Limb (tissue), 2 donors: Measurements from ENCODE around the gene SRCIN1.

Source experiments
- DNase-seq, 2 donors: peaks; one replicate each; pipeline ENCODE4 v3.0.0-alpha.2; 2016; ENCODE audit errors: extremely low spot score in 2 of 2

Gene SRCIN1

GRCh38 chr17:38600906-38601305 lies 4.8 kb downstream of the SRCIN1 start:
- DNase-seq = no peak

GRCh38 chr17:38600416-38600815 lies 5.3 kb downstream of the SRCIN1 start:
- no peak for DNase-seq

- DNase-seq = no peak
Measured at GRCh38 chr17:38599398-38599856, 6.3 kb downstream of the SRCIN1 start.

- no peak for DNase-seq
Measured at GRCh38 chr17:38598995-38599394, 6.8 kb downstream of the SRCIN1 start.

- no peak for DNase-seq
Measured at GRCh38 chr17:38598536-38598935, 7.2 kb downstream of the SRCIN1 start.

GRCh38 chr17:38597375-38597774 lies 8.4 kb downstream of the SRCIN1 start:
- no peak for DNase-seq

- no peak for DNase-seq
Measured at GRCh38 chr17:38596651-38597050, 9.1 kb downstream of the SRCIN1 start.

GRCh38 chr17:38595892-38596291 lies 9.9 kb downstream of the SRCIN1 start:
- no peak for DNase-seq

GRCh38 chr17:38594152-38594551 lies 11.6 kb downstream of the SRCIN1 start:
- DNase-seq = no peak

- no peak for DNase-seq
Measured at GRCh38 chr17:38592487-38592886, 13.3 kb downstream of the SRCIN1 start.

GRCh38 chr17:38591759-38592241 lies 14.0 kb downstream of the SRCIN1 start:
- DNase-seq = no peak

GRCh38 chr17:38590988-38591758 lies 14.6 kb downstream of the SRCIN1 start:
- no peak for DNase-seq

- DNase-seq = no peak
Measured at GRCh38 chr17:38589462-38590114, 16.2 kb downstream of the SRCIN1 start.

GRCh38 chr17:38588788-38589174 lies 17.0 kb downstream of the SRCIN1 start:
- DNase-seq = no peak

GRCh38 chr17:38587947-38588787 lies 17.6 kb downstream of the SRCIN1 start:
- no peak for DNase-seq

- no peak for DNase-seq
Measured at GRCh38 chr17:38587203-38587602, 18.5 kb downstream of the SRCIN1 start.

- DNase-seq = no peak
Measured at GRCh38 chr17:38586788-38587187, 19.0 kb downstream of the SRCIN1 start.

- DNase-seq = no peak
Measured at GRCh38 chr17:38585918-38586529, 19.7 kb downstream of the SRCIN1 start.

- DNase-seq = no peak
Measured at GRCh38 chr17:38585056-38585917, 20.5 kb downstream of the SRCIN1 start.

- peak in 1 of 2 donors; percentile 27 for DNase-seq
Measured at GRCh38 chr17:38584350-38584925, 21.3 kb downstream of the SRCIN1 start.
